HCT116 (cell line): ENCODE results near the gene LRRC4. TPM values are rescaled to one million over a fixed set of nuclear protein-coding genes. Genes with fewer than 3 reads are reported as not detected.
A peak's percentile ranks its signal among the peaks of the same experiment; 100 is the strongest.

Experiments used
- ATAC-seq: fragments of 200-7000 bp; cut with Tn5 transposase; 2 replicates; pipeline ENCODE4 v1.9.1; 2020; ENCODE audit warnings: mild to moderate bottlenecking, moderate library complexity
- Bru-seq: library from RNA; stranded (reverse); fragments of 400-500 nt; gene quantifications from one replicate; lab custom pipeline; 2021; lab: Mats Ljungman, UMichigan
- BruChase-seq, 2 experiments: library from RNA; stranded (reverse); fragments of 400-500 nt; gene quantifications; one replicate each; lab custom pipeline; 2021; lab: Mats Ljungman, UMichigan
- BruUV-seq: library from RNA; stranded (reverse); fragments of 400-500 nt; replicated peaks from 2 replicates; lab custom pipeline; 2021; lab: Mats Ljungman, UMichigan
- CTCF ChIA-PET: fragments of 300-600 bp; sonication (Branson Sonifier 250); formaldehyde crosslinking; loops from one replicate; lab custom pipeline; 2021; ENCODE audit warnings: antibody characterized with exemption; lab: Charles Lee
- POLR2A ChIA-PET: fragments of 300-600, 350-600 bp; sonication (Branson Sonifier 250); formaldehyde crosslinking; loops from one replicate; lab custom pipeline; 2021; ENCODE audit warnings: antibody characterized with exemption; lab: Charles Lee
- RAD21 ChIA-PET, 2 experiments: fragments of 300-600 bp; sonication (Branson Sonifier 250); formaldehyde crosslinking; loops; one replicate each; lab custom pipeline; 2023; ENCODE audit warnings: low total read pairs in 2 of 2; ENCODE audit not compliant: uncharacterized antibody in 2 of 2, unreplicated experiment in 2 of 2, low non-redundant PET in 1 of 2; lab: Charles Lee
- DNase-seq: peaks from one replicate; pipeline ENCODE4 v3.0.0-alpha.2; 2010; ENCODE audit warnings: low read depth, low spot score
- H2AFZ ChIP-seq: fragments of 200-600 bp; shearing (Covaris generic), sonication (generic); 2 replicates; pipeline ENCODE4 v1.6.1; 2017; ENCODE audit warnings: low read depth, mixed run types, mixed read lengths, antibody characterized with exemption, low read length; ENCODE audit not compliant: poor library complexity, severe bottlenecking
- H3K27ac ChIP-seq: 2 replicates; pipeline ENCODE4 v1.5.1; 2012; ENCODE audit warnings: low read depth, low read length
- H3K27me3 ChIP-seq: fragments of 200-600 bp; sonication (generic); 2 replicates; pipeline ENCODE4 v1.6.1; 2016; ENCODE audit warnings: mixed run types, low read length, mixed read lengths; ENCODE audit not compliant: insufficient read depth
- H3K36me3 ChIP-seq, 2 experiments: fragments of 200-500 bp in 1 of 2; fragments of 200-600 bp in 1 of 2; sonication (Bioruptor generic) in 1 of 2; sonication (generic) in 1 of 2; 2 replicates each; pipeline versions ENCODE4 v1.5.1 to v1.6.1; 2014 to 2016; ENCODE audit warnings: low read length in 2 of 2, inconsistent platforms in 1 of 2, mixed read lengths in 1 of 2, mixed run types in 1 of 2; ENCODE audit not compliant: insufficient read depth in 2 of 2, control insufficient read depth in 1 of 2
- H3K4me1 ChIP-seq, 2 experiments: fragments of 200-600 bp in 1 of 2; sonication (generic) in 1 of 2; 2 replicates each; pipeline versions ENCODE4 v1.5.1 to v1.6.1; 2012 to 2017; ENCODE audit warnings: low read length in 2 of 2, inconsistent platforms in 1 of 2, mild to moderate bottlenecking in 1 of 2, mixed read lengths in 1 of 2, mixed run types in 1 of 2, moderate library complexity in 1 of 2; ENCODE audit not compliant: insufficient read depth in 2 of 2, control insufficient read depth in 1 of 2
- H3K4me2 ChIP-seq: fragments of 200-600 bp; sonication (generic); 2 replicates; pipeline ENCODE4 v1.6.1; 2017; ENCODE audit warnings: mixed run types, low read length, mixed read lengths
- H3K4me3 ChIP-seq, 2 experiments: fragments of 200-600 bp in 1 of 2; sonication (generic) in 1 of 2; replicated peaks in 1 of 2; 2 replicates each; pipeline ENCODE4 v1.5.1; 2011 to 2016; ENCODE audit warnings: low read length in 2 of 2, control low read depth in 1 of 2, low read depth in 1 of 2, mild to moderate bottlenecking in 1 of 2, mixed read lengths in 1 of 2, mixed run types in 1 of 2
- H3K79me2 ChIP-seq: fragments of 200-600 bp; sonication (generic); 2 replicates; pipeline ENCODE4 v1.6.1; 2017; ENCODE audit warnings: mild to moderate bottlenecking, mixed run types, low read length, moderate library complexity, mixed read lengths; ENCODE audit not compliant: insufficient read depth
- H3K9ac ChIP-seq: fragments of 200-600 bp; sonication (generic); 2 replicates; pipeline ENCODE4 v1.6.1; 2016; ENCODE audit warnings: low read length, mixed read lengths
- H3K9me2 ChIP-seq: fragments of 200-600 bp; sonication (generic), shearing (Covaris generic); 2 replicates; pipeline ENCODE4 v1.6.1; 2017; ENCODE audit warnings: mixed run types, mild to moderate bottlenecking, moderate library complexity; ENCODE audit not compliant: insufficient read depth
- H3K9me3 ChIP-seq, 2 experiments: fragments of 200-500 bp in 1 of 2; fragments of 200-600 bp in 1 of 2; sonication (Bioruptor generic) in 1 of 2; sonication (generic) in 1 of 2; 2 replicates each; pipeline ENCODE4 v1.6.1; 2014 to 2017; ENCODE audit warnings: low read length in 2 of 2, mixed read lengths in 2 of 2, inconsistent platforms in 1 of 2, low read depth in 1 of 2, mild to moderate bottlenecking in 1 of 2, mixed run types in 1 of 2, moderate library complexity in 1 of 2; ENCODE audit not compliant: control insufficient read depth in 1 of 2, insufficient read depth in 1 of 2
- H4K20me1 ChIP-seq: fragments of 200-600 bp; sonication (generic), shearing (Covaris generic); 2 replicates; pipeline ENCODE4 v1.6.1; 2017; ENCODE audit warnings: mixed run types, mild to moderate bottlenecking, moderate library complexity; ENCODE audit not compliant: insufficient read depth
- ATF3 ChIP-seq: IDR thresholded peaks from 2 replicates; pipeline ENCODE4 v1.6.1; 2012
- CBX3 ChIP-seq: IDR thresholded peaks from 2 replicates; pipeline ENCODE4 v1.6.1; 2012; ENCODE audit warnings: low read depth
- ELF1 ChIP-seq: IDR thresholded peaks from 2 replicates; pipeline ENCODE4 v1.6.1; 2012; ENCODE audit warnings: low read depth, borderline replicate concordance
- EZH2 ChIP-seq: fragments of 200-600 bp; sonication (generic); IDR thresholded peaks from 2 replicates; pipeline ENCODE4 v1.6.1; 2017; ENCODE audit warnings: antibody characterized with exemption, mixed run types
- POLR2A ChIP-seq: IDR thresholded peaks from 2 replicates; pipeline ENCODE4 v1.7.0; 2011; ENCODE audit warnings: borderline replicate concordance; ENCODE audit not compliant: insufficient read depth, insufficient read length; ENCODE audit errors: extremely low read depth
- REST ChIP-seq: IDR thresholded peaks from 2 replicates; pipeline ENCODE4 v1.6.1; 2012; ENCODE audit warnings: low read depth
- SP1 ChIP-seq: IDR thresholded peaks from 2 replicates; pipeline ENCODE4 v1.6.1; 2012; ENCODE audit warnings: low read depth
- SRF ChIP-seq: IDR thresholded peaks from 2 replicates; pipeline ENCODE4 v1.6.1; 2012; ENCODE audit warnings: low read depth
- TCF7L2 ChIP-seq: IDR thresholded peaks from 2 replicates; pipeline ENCODE4 v1.7.0; 2011; ENCODE audit warnings: borderline replicate concordance, inconsistent platforms; ENCODE audit not compliant: insufficient read depth, insufficient read length; ENCODE audit errors: extremely low read depth
- YY1 ChIP-seq: IDR thresholded peaks from 2 replicates; pipeline ENCODE4 v1.6.1; 2011; ENCODE audit warnings: low read length, low read depth, moderate library complexity, mild to moderate bottlenecking; ENCODE audit not compliant: insufficient replicate concordance; ENCODE audit errors: extremely low read depth
- ZBTB33 ChIP-seq: IDR thresholded peaks from 2 replicates; pipeline ENCODE4 v1.6.1; 2011; ENCODE audit warnings: mild to moderate bottlenecking, low read length, moderate library complexity; ENCODE audit not compliant: insufficient replicate concordance; ENCODE audit errors: extremely low read depth
- ZFX ChIP-seq: fragments of 450-650 bp; IDR thresholded peaks from 2 replicates; pipeline ENCODE4 v1.6.1; 2017
- ZNF274 ChIP-seq: fragments of 200-500 bp; sonication (Bioruptor generic); IDR thresholded peaks from 2 replicates; pipeline ENCODE4 v1.6.1; 2014; ENCODE audit warnings: mild to moderate bottlenecking, low read depth, low read length, inconsistent platforms
- intact Hi-C: fragments of 100-400 bp; cut with micrococcal nuclease; formaldehyde crosslinking; loops from 2 replicates; pipeline ENCODE4 v1.10.0; 2022
- long read RNA-seq: library from polyadenylated mRNA; unstranded; transcript quantifications from one replicate; pipeline ENCODE4 v2.0.0, GENCODE V29; 2021; ENCODE audit not compliant: unreplicated experiment
- polyA plus RNA-seq: library from polyadenylated mRNA; unstranded; fragments of >200 nt; gene quantifications from 2 replicates; pipeline ENCODE4 v1.2.1, GENCODE V29; 2012; ENCODE audit warnings: missing spikeins
- total RNA-seq: library from RNA; stranded (reverse); gene quantifications from one replicate; pipeline ENCODE4 v1.2.1, GENCODE V29; 2021; ENCODE audit not compliant: unreplicated experiment
- TF ChIP-seq, protein P1 (sequence below): IDR thresholded peaks from 2 replicates; pipeline ENCODE4 v1.6.1; 2012

Gene LRRC4, protein sequence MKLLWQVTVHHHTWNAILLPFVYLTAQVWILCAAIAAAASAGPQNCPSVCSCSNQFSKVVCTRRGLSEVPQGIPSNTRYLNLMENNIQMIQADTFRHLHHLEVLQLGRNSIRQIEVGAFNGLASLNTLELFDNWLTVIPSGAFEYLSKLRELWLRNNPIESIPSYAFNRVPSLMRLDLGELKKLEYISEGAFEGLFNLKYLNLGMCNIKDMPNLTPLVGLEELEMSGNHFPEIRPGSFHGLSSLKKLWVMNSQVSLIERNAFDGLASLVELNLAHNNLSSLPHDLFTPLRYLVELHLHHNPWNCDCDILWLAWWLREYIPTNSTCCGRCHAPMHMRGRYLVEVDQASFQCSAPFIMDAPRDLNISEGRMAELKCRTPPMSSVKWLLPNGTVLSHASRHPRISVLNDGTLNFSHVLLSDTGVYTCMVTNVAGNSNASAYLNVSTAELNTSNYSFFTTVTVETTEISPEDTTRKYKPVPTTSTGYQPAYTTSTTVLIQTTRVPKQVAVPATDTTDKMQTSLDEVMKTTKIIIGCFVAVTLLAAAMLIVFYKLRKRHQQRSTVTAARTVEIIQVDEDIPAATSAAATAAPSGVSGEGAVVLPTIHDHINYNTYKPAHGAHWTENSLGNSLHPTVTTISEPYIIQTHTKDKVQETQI
- total RNA-seq (not detected), Bru-seq, nascent RNA (percentile 23 among the genes with signal in this experiment), BruChase-seq, experiment 1, labeled RNA remaining after a 6-hour chase (percentile 17 among the genes with signal in this experiment), BruChase-seq, experiment 2, labeled RNA remaining after a 2-hour chase (not detected)
- 0.09 and 0.16 TPM in 2 replicates for polyA plus RNA-seq
- long read RNA-seq, result 0 reads

- Histone ChIP-seq H3K27ac (no peak within 1 kb of the TSS), H4K20me1 (no peaks in the 10 kb centered on the region), H3K9me3 (no peaks in the 10 kb centered on the region), H3K27me3 (no peaks in the 10 kb centered on the region), H3K9me2 (no peaks in the 10 kb centered on the region), H3K79me2 (no peaks in the 10 kb centered on the region), H3K4me2 (no peak within 1 kb of the TSS), H2AFZ (no peak within 1 kb of the TSS), H3K36me3 (no peaks in the 10 kb centered on the region), H3K4me3 (no peak within 1 kb of the TSS), H3K9ac (no peak within 1 kb of the TSS), H3K4me1 (no peaks in the 10 kb centered on the region)
- ChIA-PET CTCF (interaction anchor here (1.7 kb wide), 1 partner anchor 11 kb away, joined by 4 read pairs; no protein-coding TSS in a partner anchor), POLR2A (no interaction called here), RAD21 (no interaction called here)
- intact Hi-C loops, result no loop called here
- no peak for ATAC-seq
- TF ChIP-seq ELF1, result no peak
- TF ChIP-seq ZFX, result no peak
- no peak for TF ChIP-seq SP1
- TF ChIP-seq ATF3, result no peak
- no peak for TF ChIP-seq ZBTB33
- TF ChIP-seq TCF7L2, result no peak
- no peak for TF ChIP-seq SRF
- TF ChIP-seq ZNF274, result no peak
- no peak for TF ChIP-seq REST
- TF ChIP-seq, protein P1, sequence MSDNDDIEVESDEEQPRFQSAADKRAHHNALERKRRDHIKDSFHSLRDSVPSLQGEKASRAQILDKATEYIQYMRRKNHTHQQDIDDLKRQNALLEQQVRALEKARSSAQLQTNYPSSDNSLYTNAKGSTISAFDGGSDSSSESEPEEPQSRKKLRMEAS, result no peak
- no peak for TF ChIP-seq EZH2
- no peak for TF ChIP-seq CBX3
- no peak for TF ChIP-seq POLR2A
- TF ChIP-seq YY1, result no peak
- no TSS peak for BruUV-seq
- DNase-seq, result no peak
These were observed at the start of gene LRRC4 for GRCh38 chr7:128030654-128031611. Gene LRRC4 (minus strand): TSS chr7:128031437. CDS start chr7:128030640, 797 bp downstream.
